ENCODE data around the gene SLC35E2B. TPM values are rescaled to one million over a fixed set of nuclear protein-coding genes. Genes with fewer than 3 reads are reported as not detected.
A peak's percentile ranks its signal among the peaks of the same experiment; 100 is the strongest.
"Not testable (repeated sequence)": the region's sequence is repeated elsewhere in the genome, so short reads cannot be mapped to it uniquely, and the experiment has no call there.

SLC35E2B gene
- total RNA-seq, 1 donor: 61.9 TPM

- not testable (repeated sequence) for DNase-seq (ENCODE audit: low read depth in 2 of 3, low spot score in 2 of 3)
These were observed 11.8 kb upstream of the SLC35E2B start for GRCh38 chr1:1704284-1704957.

GRCh38 chr1:1703796-1704195, 11.2 kb upstream of the SLC35E2B start:
- DNase-seq (ENCODE audit: low read depth in 2 of 3, low spot score in 2 of 3): no peak

GRCh38 chr1:1702506-1702905, 9.9 kb upstream of the SLC35E2B start:
- not testable (repeated sequence) for DNase-seq (ENCODE audit: low read depth in 2 of 3, low spot score in 2 of 3)

GRCh38 chr1:1700557-1700956, 8.0 kb upstream of the SLC35E2B start:
- not testable (repeated sequence) for DNase-seq (ENCODE audit: low read depth in 2 of 3, low spot score in 2 of 3)

GRCh38 chr1:1700067-1700466, 7.5 kb upstream of the SLC35E2B start:
- not testable (repeated sequence) for DNase-seq (ENCODE audit: low read depth in 2 of 3, low spot score in 2 of 3)

GRCh38 chr1:1699061-1699460, 6.5 kb upstream of the SLC35E2B start:
- DNase-seq (ENCODE audit: low read depth in 2 of 3, low spot score in 2 of 3): not testable (repeated sequence)

- not testable (repeated sequence) for DNase-seq (ENCODE audit: low read depth in 2 of 3, low spot score in 2 of 3)
These were observed 5.0 kb upstream of the SLC35E2B start for GRCh38 chr1:1697358-1698183.

GRCh38 chr1:1696431-1697357, 4.1 kb upstream of the SLC35E2B start:
- DNase-seq (ENCODE audit: low read depth in 2 of 3, low spot score in 2 of 3): not testable (repeated sequence)

GRCh38 chr1:1692324-1692713, 276 bp downstream of the SLC35E2B start:
- DNase-seq (ENCODE audit: low read depth in 2 of 3, low spot score in 2 of 3): peak; percentile 41 to 73 (median 51)

- DNase-seq (ENCODE audit: low read depth in 2 of 3, low spot score in 2 of 3): not testable (repeated sequence)
These were observed 1.2 kb downstream of the SLC35E2B start for GRCh38 chr1:1691443-1691842.

- DNase-seq (ENCODE audit: low read depth in 2 of 3, low spot score in 2 of 3): not testable (repeated sequence)
These were observed 3.1 kb downstream of the SLC35E2B start for GRCh38 chr1:1689526-1689925.

- no peak for DNase-seq (ENCODE audit: low read depth in 2 of 3, low spot score in 2 of 3)
These were observed 4.7 kb downstream of the SLC35E2B start for GRCh38 chr1:1687846-1688245.

- DNase-seq (ENCODE audit: low read depth in 2 of 3, low spot score in 2 of 3): no peak
These were observed 8.4 kb downstream of the SLC35E2B start for GRCh38 chr1:1684031-1684681.

GRCh38 chr1:1683104-1683905, 9.3 kb downstream of the SLC35E2B start:
- DNase-seq (ENCODE audit: low read depth in 2 of 3, low spot score in 2 of 3): no peak

- no peak for DNase-seq (ENCODE audit: low read depth in 2 of 3, low spot score in 2 of 3)
These were observed 11.7 kb downstream of the SLC35E2B start for GRCh38 chr1:1680912-1681273.

GRCh38 chr1:1680031-1680911, 12.3 kb downstream of the SLC35E2B start:
- DNase-seq (ENCODE audit: low read depth in 2 of 3, low spot score in 2 of 3): no peak

- peak in 1 of 3 donors; percentile 16 for DNase-seq (ENCODE audit: low read depth in 2 of 3, low spot score in 2 of 3)
These were observed 13.8 kb downstream of the SLC35E2B start for GRCh38 chr1:1678581-1679380.

Measured in hematopoietic multipotent progenitor cell (in vitro differentiated cells).